ENCODE measurements around the gene TSFM.

Gene TSFM

DNA sequence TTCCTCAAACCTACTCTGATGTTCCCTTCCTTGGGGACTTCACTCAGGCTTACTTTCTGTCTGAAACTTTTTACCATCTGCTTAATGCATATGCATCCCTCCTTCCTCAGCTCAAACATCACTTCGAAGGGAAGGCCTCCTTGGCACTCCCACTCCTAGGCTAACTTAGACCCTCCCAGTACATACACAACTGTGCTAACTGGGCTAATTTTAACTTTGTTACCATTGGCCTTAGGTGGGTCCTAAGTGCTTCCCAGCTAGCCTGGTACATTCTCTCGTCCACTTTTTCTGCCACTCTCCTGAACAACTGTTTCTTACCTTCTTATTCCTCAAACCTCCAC is 6.4 kb upstream of the TSFM start:
- no peak for DNase-seq (ENCODE audit: low read depth in 1 of 2, low spot score in 1 of 2)
- TF ChIP-seq, protein P1, sequence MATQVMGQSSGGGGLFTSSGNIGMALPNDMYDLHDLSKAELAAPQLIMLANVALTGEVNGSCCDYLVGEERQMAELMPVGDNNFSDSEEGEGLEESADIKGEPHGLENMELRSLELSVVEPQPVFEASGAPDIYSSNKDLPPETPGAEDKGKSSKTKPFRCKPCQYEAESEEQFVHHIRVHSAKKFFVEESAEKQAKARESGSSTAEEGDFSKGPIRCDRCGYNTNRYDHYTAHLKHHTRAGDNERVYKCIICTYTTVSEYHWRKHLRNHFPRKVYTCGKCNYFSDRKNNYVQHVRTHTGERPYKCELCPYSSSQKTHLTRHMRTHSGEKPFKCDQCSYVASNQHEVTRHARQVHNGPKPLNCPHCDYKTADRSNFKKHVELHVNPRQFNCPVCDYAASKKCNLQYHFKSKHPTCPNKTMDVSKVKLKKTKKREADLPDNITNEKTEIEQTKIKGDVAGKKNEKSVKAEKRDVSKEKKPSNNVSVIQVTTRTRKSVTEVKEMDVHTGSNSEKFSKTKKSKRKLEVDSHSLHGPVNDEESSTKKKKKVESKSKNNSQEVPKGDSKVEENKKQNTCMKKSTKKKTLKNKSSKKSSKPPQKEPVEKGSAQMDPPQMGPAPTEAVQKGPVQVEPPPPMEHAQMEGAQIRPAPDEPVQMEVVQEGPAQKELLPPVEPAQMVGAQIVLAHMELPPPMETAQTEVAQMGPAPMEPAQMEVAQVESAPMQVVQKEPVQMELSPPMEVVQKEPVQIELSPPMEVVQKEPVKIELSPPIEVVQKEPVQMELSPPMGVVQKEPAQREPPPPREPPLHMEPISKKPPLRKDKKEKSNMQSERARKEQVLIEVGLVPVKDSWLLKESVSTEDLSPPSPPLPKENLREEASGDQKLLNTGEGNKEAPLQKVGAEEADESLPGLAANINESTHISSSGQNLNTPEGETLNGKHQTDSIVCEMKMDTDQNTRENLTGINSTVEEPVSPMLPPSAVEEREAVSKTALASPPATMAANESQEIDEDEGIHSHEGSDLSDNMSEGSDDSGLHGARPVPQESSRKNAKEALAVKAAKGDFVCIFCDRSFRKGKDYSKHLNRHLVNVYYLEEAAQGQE (IDR thresholded peaks at IDR 0.05; ENCODE audit: insufficient replicate concordance, low read depth): no peak
- TF ChIP-seq, protein P2, sequence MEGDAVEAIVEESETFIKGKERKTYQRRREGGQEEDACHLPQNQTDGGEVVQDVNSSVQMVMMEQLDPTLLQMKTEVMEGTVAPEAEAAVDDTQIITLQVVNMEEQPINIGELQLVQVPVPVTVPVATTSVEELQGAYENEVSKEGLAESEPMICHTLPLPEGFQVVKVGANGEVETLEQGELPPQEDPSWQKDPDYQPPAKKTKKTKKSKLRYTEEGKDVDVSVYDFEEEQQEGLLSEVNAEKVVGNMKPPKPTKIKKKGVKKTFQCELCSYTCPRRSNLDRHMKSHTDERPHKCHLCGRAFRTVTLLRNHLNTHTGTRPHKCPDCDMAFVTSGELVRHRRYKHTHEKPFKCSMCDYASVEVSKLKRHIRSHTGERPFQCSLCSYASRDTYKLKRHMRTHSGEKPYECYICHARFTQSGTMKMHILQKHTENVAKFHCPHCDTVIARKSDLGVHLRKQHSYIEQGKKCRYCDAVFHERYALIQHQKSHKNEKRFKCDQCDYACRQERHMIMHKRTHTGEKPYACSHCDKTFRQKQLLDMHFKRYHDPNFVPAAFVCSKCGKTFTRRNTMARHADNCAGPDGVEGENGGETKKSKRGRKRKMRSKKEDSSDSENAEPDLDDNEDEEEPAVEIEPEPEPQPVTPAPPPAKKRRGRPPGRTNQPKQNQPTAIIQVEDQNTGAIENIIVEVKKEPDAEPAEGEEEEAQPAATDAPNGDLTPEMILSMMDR (IDR thresholded peaks at IDR 0.05; ENCODE audit: insufficient read depth, low read length): no peak
- TF ChIP-seq GABPA (IDR thresholded peaks at IDR 0.05; ENCODE audit: low read depth) (no peak), SPI1 (IDR thresholded peaks at IDR 0.05; ENCODE audit: borderline replicate concordance, low read depth) (no peak), POLR2AphosphoS5 (IDR thresholded peaks at IDR 0.05; ENCODE audit: low read depth) (no peak)
- H3K27ac ChIP-seq (replicated peaks): no peak overlapping the region
- no peak overlapping the region for H3K4me3 ChIP-seq (replicated peaks; ENCODE audit: insufficient read depth, low read length)
- H3K27me3 ChIP-seq (ENCODE audit: insufficient read depth, poor library complexity, severe bottlenecking): no peaks in the 10 kb centered on the region

DNA sequence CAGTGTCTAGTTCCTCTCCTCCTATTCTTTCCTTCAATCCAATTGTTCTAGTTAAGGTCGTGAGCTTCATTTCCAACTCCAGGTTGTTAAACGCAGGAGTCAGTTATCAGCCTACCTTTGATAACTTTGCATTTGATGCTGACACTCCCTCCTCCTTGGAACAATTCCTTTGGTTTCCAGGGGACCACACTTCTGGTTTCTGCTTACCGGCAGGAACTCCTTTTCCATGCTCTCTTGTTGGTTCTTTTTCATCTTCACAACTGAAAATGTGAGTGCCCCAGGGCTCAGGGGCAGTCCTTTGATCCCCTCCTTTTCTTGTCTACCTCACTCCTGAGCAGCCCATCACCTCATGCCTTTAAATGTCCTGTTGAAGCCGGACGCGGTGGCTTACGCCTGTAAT is 5.2 kb upstream of the TSFM start:
- Histone ChIP-seq H3K27ac (replicated peaks) (no peak overlapping the region), H3K27me3 (ENCODE audit: insufficient read depth, poor library complexity, severe bottlenecking) (no peaks in the 10 kb centered on the region), H3K4me3 (replicated peaks; ENCODE audit: insufficient read depth, low read length) (no peak overlapping the region)
- no peak for DNase-seq (ENCODE audit: low read depth in 1 of 2, low spot score in 1 of 2)
- TF ChIP-seq GABPA (IDR thresholded peaks at IDR 0.05; ENCODE audit: low read depth) (no peak), SPI1 (IDR thresholded peaks at IDR 0.05; ENCODE audit: borderline replicate concordance, low read depth) (no peak), POLR2AphosphoS5 (IDR thresholded peaks at IDR 0.05; ENCODE audit: low read depth) (no peak)
- TF ChIP-seq, protein P2 (IDR thresholded peaks at IDR 0.05; ENCODE audit: insufficient read depth, low read length): no peak
- TF ChIP-seq, protein P1 (IDR thresholded peaks at IDR 0.05; ENCODE audit: insufficient replicate concordance, low read depth): no peak

DNA sequence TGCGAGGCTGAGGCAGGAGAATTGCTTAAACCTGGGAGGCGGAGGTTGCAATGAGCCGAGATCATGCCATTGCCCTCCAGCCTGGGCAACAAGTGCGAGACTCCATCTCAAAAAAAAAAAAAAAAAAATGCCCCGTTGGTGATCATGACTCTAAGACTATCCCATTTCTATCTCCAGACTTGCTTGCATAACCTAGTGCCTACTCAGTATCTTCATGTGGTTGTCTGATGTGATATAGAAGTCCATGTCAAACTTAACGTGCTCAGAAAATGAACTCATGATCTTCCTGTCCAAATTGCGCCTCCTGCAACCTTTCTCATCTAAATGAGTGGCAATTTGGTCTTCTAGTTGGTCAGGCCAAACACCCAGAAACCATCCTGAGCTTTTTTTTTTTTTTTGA is 4.7 kb upstream of the TSFM start:
- TF ChIP-seq, protein P2 (IDR thresholded peaks at IDR 0.05; ENCODE audit: insufficient read depth, low read length): no peak
- TF ChIP-seq POLR2AphosphoS5 (IDR thresholded peaks at IDR 0.05; ENCODE audit: low read depth) (no peak), GABPA (IDR thresholded peaks at IDR 0.05; ENCODE audit: low read depth) (no peak), SPI1 (IDR thresholded peaks at IDR 0.05; ENCODE audit: borderline replicate concordance, low read depth) (no peak)
- TF ChIP-seq, protein P1 (IDR thresholded peaks at IDR 0.05; ENCODE audit: insufficient replicate concordance, low read depth): no peak
- Histone ChIP-seq H3K27me3 (ENCODE audit: insufficient read depth, poor library complexity, severe bottlenecking) (no peaks in the 10 kb centered on the region), H3K4me3 (replicated peaks; ENCODE audit: insufficient read depth, low read length) (no peak overlapping the region), H3K27ac (replicated peaks) (no peak overlapping the region)
- DNase-seq (ENCODE audit: low read depth in 1 of 2, low spot score in 1 of 2): no peak
